ENCODE results near the gene ZNF343.

ZNF343 gene

DNA sequence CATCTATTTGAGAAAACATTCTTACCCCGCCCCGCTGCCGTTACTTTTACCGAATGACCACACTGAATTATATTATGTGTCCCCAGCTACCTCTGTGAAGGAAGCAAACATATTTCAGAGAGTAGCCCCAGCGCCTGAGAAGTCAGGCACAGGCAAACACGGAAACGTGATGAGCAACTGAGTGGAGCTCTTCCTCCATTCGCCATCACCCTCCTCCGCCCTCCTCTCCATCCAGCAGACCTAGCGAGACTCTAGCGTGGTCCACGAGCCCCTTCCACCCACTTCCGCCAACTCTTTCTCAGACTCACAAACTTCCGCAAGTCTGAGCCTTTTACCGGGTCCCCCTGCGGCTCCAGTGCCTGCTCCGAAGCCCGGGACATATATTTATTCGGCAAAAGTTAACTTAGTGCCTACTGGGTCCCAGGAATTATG is 38.7 kb downstream of the ZNF343 start:
- DNase-seq: peak; percentile 30

GRCh38 chr20:2468581-2469407 is 39.9 kb downstream of the ZNF343 start:
- DNase-seq: no peak

GRCh38 chr20:2467412-2467811 is 41.3 kb downstream of the ZNF343 start:
- DNase-seq: no peak

DNA sequence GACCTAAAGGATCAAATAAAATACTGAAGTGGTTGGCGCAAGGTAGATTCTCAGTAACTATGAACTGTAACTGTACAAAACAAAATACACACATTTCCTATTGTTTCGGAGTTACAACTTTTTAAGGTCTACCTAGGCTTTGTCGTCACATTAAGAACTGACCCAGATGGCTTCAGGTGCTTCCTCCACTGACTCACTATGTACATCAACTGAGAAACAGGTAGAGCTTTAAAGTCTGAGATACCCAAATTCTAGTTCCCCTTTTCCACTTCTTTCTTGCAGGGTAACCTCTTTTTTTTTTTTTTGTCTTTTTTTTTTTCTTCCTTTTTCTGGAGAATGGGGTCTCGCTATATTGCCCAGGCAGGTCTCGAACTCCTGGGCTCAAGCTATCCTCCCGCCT is 43.6 kb downstream of the ZNF343 start:
- DNase-seq: no peak

DNA sequence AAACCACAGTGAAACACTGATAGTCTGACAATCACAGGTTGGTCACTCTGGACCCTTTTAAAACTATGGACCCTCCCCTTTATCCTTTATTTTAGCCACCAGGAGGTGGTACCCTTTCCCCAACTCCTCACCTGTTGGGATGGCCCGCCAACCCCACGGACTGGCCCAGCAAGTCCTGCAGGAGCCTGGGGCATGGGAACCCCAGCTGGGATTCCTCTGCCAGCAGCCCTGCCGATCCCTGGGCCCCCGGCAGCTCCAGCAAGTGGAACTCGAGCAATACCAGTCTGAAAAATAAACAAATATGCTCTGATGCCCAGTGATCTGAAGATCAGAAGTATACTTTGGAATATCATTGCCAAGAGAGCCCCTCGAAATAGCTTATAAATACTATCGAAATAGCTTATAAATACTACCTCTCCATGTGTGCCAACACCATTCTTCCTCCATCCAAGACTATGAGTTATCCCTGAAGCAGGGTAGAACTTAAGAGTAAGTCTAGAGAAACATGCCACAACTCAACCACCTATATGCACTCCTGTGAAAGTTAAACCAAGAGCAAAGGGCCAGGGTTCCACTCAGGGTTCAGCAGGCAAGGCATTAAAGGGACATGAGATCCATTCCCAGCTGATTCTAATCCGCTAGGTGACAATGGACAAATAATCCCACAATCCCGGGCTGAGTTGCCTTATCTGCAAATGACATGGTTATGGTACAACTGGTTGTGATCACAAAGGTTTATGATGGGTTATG is 44.9 kb downstream of the ZNF343 start:
- DNase-seq: no peak

DNA sequence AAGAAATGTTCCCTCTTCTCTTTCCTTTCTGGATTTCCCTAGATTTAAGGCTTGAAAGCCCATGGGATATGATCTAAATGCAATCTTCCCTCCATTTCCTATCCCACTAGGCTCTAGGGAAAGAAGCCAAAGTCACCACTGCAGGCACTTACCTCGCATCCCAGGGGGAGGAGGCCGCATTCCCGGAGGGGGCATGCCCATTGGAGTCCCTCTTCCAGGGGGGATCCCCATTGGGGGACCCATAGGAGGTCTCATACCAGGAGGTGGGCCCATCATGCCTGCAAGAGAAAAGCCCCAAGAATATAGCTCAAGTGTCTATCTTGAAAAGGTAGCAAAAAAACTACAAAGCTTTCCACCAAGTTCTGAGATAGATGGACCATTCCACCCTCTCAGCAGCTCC is 46.2 kb downstream of the ZNF343 start:
- no peak for DNase-seq

GRCh38 chr20:2460752-2461424 is 47.8 kb downstream of the ZNF343 start:
- DNase-seq: no peak

- no peak for DNase-seq
Observed at GRCh38 chr20:2459981-2460751, 48.5 kb downstream of the ZNF343 start.

DNA sequence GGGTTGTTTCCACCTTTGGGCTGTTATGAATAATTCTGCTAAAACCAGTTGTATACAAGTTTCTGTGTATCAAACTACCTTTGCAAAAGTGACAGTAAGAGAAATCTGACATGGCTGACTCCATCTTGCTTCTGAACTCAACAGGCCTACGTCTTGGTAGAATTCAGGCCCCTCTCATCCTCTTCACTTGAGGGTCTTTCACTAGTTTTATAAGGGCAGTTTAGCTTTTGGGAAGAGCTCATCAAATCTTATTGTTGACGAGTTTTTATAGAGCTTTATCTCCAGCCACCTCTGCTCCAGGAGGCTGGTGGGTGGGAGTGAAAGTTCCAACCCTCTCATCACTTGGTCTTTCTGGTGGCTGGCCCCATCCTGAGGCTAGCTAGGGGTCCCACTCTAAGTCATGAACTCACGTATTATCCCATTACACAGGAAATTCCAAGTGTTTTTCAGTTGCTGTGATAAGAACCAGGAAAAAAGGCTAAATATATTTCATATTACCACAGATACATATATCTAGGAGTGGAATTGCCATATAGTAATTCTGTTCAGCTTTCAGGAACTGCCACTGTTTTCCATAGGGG is 49.7 kb downstream of the ZNF343 start:
- no peak for DNase-seq

DNA sequence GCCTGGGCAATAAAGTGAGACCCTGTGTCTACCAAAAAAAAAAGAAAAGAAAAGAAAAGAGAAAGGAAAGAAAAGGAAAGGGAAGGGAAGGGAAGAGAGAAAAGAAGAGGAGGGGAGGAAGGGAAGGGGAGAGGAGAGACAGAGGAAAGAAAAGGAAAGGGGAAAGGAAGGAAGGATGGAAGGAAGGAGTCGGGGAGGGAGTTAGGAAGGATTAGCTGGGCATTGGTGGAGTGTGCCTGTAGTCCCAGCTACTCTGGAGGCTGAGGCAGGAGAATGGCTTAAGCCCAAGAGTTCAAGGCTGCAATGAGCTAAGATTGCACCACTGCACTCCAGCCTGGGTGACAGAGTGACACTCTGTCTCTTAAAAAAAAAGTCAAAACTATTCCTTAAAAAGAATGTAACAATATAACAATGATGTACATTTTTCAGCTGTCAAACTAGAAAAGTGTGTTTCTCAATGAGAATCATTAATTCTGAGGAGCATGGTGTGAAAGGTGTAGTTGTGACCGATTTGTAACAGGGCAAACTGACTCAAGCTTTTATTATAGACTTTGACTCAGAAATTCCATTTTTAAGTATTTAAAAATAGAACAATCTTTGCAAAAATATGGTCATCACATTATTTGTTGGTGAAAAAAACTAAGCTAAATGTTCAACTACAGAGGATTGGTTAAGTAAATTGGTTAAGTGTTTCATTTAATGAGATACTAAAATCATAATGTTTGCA is 52.8 kb downstream of the ZNF343 start:
- no peak for DNase-seq

DNA sequence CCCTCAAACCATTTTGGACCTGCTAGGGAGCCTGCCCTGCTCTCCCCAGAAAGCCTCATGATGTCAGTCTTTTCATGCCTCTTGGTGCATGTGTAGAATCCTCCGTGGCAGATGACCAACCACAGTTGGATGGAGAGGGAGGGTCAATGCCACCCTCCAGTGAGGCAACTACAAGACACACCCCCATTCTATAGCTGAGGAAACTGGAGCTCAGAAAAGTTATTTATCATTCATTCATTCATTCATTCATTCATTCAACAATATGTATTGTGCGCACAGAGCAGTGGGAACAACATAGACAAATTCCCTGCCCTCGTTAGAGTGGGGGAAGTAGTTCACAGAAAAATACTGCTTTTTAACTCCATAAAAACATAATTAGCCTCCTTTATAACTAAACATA is 54.9 kb downstream of the ZNF343 start:
- DNase-seq: no peak

GRCh38 chr20:2451939-2452732 is 56.6 kb downstream of the ZNF343 start:
- DNase-seq: peak; percentile 73

DNA sequence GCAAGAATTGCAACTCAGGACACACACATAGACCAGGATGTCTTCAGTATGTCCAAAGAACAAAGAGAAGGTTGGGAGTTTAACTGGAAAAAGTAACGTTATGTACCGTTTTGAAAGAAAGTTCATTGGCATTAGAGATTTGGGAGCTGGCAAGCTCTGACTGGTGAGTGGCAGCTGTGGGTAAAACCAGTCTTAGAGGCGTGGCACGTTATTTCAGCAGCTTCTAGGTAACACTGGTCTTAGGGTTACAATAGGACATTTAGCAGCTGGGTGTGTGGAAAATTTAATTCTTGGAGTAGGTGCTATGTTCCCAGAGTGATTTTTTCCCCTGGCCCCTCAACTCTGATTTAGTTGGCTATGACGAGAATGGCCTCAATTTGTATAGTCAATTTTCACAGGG is 57.3 kb downstream of the ZNF343 start:
- no peak for DNase-seq

DNA sequence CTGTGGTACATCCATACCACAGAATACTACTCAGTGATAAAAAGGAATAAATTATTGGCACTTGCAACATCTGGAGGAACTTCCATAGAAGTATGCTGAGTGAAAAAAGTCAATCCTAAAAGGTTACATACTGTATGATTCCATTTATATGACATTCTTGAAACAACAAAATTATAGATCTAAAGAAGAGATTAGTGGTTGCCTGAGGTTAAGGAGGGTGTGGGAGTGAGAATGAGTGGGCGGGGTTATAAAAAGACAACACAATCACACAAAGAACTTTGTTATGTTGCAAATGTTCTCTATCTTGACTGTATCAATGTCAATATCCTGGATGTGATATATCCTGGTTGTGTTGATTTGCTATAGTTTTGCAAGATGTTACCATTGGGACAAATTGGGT is 59.3 kb downstream of the ZNF343 start:
- no peak for DNase-seq

DNA sequence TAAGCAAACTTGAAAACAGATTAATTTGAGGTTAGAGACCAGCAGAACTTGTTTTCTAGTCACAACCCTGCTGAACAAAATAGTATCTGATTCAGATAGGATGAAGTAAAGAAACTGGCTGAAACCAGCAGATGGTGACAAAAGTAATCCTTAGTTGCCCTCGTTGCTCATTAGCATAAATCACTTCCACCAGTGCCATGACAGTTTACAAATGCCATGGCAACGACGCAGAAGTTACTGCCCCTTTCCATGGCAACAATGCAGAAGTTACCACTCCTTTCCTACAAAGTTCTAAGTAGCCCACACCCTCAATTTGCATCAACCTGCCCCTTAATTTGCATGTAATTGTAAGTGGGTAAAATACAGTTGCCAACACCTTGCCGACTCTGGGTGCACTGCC is 61.9 kb downstream of the ZNF343 start:
- no peak for DNase-seq

All from NCI-H1105 treated with DMSO at 0.1 percent for 48 hours (cell line).